ENCODE results near the gene DUS2.

The DUS2 gene

GRCh38 chr16:67993207-67994039, 29.7 kb upstream of the DUS2 start (continued):
- TF ChIP-seq, protein P1, sequence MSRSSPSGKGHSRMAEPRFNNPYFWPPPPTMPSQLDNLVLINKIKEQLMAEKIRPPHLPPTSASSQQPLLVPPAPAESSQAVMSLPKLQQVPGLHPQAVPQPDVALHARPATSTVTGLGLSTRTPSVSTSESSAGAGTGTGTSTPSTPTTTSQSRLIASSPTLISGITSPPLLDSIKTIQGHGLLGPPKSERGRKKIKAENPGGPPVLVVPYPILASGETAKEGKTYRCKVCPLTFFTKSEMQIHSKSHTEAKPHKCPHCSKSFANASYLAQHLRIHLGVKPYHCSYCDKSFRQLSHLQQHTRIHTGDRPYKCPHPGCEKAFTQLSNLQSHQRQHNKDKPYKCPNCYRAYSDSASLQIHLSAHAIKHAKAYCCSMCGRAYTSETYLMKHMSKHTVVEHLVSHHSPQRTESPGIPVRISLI (tag by site-specific recombination; IDR thresholded peaks at IDR 0.05), result no peak
- peak; percentile 15; the same call in 1 of the 2 replicates for TF ChIP-seq ZBTB20 (tag by site-specific recombination; IDR thresholded peaks at IDR 0.05)
- TF ChIP-seq ZNF843 (tag by site-specific recombination; IDR thresholded peaks at IDR 0.05), result 0 out of 2 replicates have a peak, but pooled peaks have one; percentile 52
- no peak for TF ChIP-seq ZNF37A (tag by site-specific recombination; IDR thresholded peaks at IDR 0.05)
- TF ChIP-seq MYNN (tag by site-specific recombination; IDR thresholded peaks at IDR 0.05; ENCODE audit: borderline replicate concordance), result no peak
- TF ChIP-seq, protein P2, sequence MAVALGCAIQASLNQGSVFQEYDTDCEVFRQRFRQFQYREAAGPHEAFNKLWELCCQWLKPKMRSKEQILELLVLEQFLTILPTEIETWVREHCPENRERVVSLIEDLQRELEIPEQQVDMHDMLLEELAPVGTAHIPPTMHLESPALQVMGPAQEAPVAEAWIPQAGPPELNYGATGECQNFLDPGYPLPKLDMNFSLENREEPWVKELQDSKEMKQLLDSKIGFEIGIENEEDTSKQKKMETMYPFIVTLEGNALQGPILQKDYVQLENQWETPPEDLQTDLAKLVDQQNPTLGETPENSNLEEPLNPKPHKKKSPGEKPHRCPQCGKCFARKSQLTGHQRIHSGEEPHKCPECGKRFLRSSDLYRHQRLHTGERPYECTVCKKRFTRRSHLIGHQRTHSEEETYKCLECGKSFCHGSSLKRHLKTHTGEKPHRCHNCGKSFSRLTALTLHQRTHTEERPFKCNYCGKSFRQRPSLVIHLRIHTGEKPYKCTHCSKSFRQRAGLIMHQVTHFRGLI (tag by site-specific recombination; IDR thresholded peaks at IDR 0.05), result peak; percentile 63; the same call in 1 of the 2 replicates
- 0 out of 2 replicates have a peak, but pooled peaks have one; percentile 37 for TF ChIP-seq ZNF561 (tag by site-specific recombination; IDR thresholded peaks at IDR 0.05; ENCODE audit: borderline replicate concordance)
- no peak for TF ChIP-seq TSHZ1 (tag by site-specific recombination; IDR thresholded peaks at IDR 0.05; ENCODE audit: borderline replicate concordance)
- no peak for TF ChIP-seq ZNF558 (tag by site-specific recombination; IDR thresholded peaks at IDR 0.05)
- TF ChIP-seq ZSCAN30 (tag by site-specific recombination; IDR thresholded peaks at IDR 0.05), result peak; percentile 35; the same call in 1 of the 2 replicates
- TF ChIP-seq ZBTB17 (tag by site-specific recombination; IDR thresholded peaks at IDR 0.05), result 0 out of 2 replicates have a peak, but pooled peaks have one; percentile 32
- TF ChIP-seq SETDB1 (IDR thresholded peaks at IDR 0.05; ENCODE audit: insufficient read length, low read length), result no peak
- TF ChIP-seq GFI1B (tag by site-specific recombination; IDR thresholded peaks at IDR 0.05), result no peak
- peak; percentile 89 for TF ChIP-seq GLIS1 (tag by site-specific recombination; IDR thresholded peaks at IDR 0.05)
- TF ChIP-seq CTCF (tag by site-specific recombination; IDR thresholded peaks at IDR 0.05), result peak; percentile 99
- no peak for TF ChIP-seq ZNF837 (tag by site-specific recombination; IDR thresholded peaks at IDR 0.05)
- no peak for TF ChIP-seq ZNF114 (tag by site-specific recombination; IDR thresholded peaks at IDR 0.05)
- TF ChIP-seq SP2 (tag by site-specific recombination; IDR thresholded peaks at IDR 0.05), result peak; percentile 65
- no peak for TF ChIP-seq ZNF239 (tag by site-specific recombination; IDR thresholded peaks at IDR 0.05)
- TF ChIP-seq ZNF404 (tag by site-specific recombination; IDR thresholded peaks at IDR 0.05), result peak; percentile 19; the same call in 1 of the 2 replicates
- TF ChIP-seq ZNF2 (tag by site-specific recombination; IDR thresholded peaks at IDR 0.05), result 0 out of 2 replicates have a peak, but pooled peaks have one; percentile 48
- TF ChIP-seq ZNF184 (tag by site-specific recombination; IDR thresholded peaks at IDR 0.05), result no peak
- no peak for TF ChIP-seq ZNF514 (tag by site-specific recombination; IDR thresholded peaks at IDR 0.05)
- TF ChIP-seq EGR2 (tag by site-specific recombination; IDR thresholded peaks at IDR 0.05; ENCODE audit: low read depth), result peak; percentile 63
- peak; percentile 80 for TF ChIP-seq ZNF423 (tag by site-specific recombination; IDR thresholded peaks at IDR 0.05)
- TF ChIP-seq ZBTB8A (tag by site-specific recombination; IDR thresholded peaks at IDR 0.05), result peak; percentile 92
- no peak for TF ChIP-seq BCL11A (tag by site-specific recombination; IDR thresholded peaks at IDR 0.05; ENCODE audit: low read depth)
- TF ChIP-seq HOXC10 (CRISPR knock-in tag; IDR thresholded peaks at IDR 0.05), result no peak
- peak; percentile 55 for TF ChIP-seq ZNF335 (tag by site-specific recombination; conservative IDR thresholded peaks at IDR 0.05)
- TF ChIP-seq ZSCAN16 (tag by site-specific recombination; IDR thresholded peaks at IDR 0.05), result no peak
- TF ChIP-seq SP7 (tag by site-specific recombination; IDR thresholded peaks at IDR 0.05), result peak; percentile 63
- TF ChIP-seq ZSCAN18 (tag by site-specific recombination; IDR thresholded peaks at IDR 0.05), result no peak
